Neural progenitor cell (in vitro differentiated cells): Measurements from ENCODE around the gene ZBTB46.
"Not testable (repeated sequence)": the region's sequence is repeated elsewhere in the genome, so short reads cannot be mapped to it uniquely, and the experiment has no call there.

Experiments
- EZH2 ChIP-seq: fragments of 200-600 bp; sonication (generic); IDR thresholded peaks from 2 replicates; pipeline ENCODE4 v1.6.1; 2017; ENCODE audit warnings: antibody characterized with exemption, mild to moderate bottlenecking, moderate library complexity
- EZH2phosphoT487 ChIP-seq: fragments of 200-600 bp; sonication (generic); IDR thresholded peaks from 2 replicates; pipeline ENCODE4 v1.6.1; 2017; ENCODE audit warnings: antibody characterized with exemption
- TF ChIP-seq, protein P1 (sequence below): fragments of 200-600 bp; sonication (generic); IDR thresholded peaks from 2 replicates; pipeline ENCODE4 v1.5.1; 2017; ENCODE audit warnings: antibody characterized with exemption, mild to moderate bottlenecking

DNA sequence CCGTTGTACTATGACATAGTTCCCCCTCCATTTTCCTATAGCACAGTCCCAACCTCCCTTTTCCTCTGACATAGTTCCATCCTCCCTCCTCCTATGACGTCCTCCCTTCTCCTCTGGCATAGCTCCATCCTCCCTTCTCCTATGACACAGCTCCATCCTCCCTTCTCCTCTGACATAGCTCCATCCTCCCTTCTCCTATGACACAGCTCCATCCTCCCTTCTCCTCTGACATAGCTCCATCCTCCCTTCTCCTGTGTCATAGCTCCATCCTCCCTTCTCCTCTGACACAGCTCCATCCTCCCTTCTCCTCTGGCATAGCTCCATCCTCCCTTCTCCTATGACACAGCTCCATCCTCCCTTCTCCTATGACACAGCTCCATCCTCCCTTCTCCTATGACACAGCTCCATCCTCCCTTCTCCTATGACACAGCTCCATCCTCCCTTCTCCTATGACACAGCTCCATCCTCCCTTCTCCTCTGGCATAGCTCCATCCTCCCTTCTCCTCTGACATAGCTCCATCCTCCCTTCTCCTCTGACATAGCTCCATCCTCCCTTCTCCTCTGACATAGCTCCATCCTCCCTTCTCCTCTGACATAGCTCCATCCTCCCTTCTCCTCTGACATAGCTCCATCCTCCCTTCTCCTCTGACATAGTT lies 108.0 kb downstream of the ZBTB46 start:
- TF ChIP-seq, protein P1, sequence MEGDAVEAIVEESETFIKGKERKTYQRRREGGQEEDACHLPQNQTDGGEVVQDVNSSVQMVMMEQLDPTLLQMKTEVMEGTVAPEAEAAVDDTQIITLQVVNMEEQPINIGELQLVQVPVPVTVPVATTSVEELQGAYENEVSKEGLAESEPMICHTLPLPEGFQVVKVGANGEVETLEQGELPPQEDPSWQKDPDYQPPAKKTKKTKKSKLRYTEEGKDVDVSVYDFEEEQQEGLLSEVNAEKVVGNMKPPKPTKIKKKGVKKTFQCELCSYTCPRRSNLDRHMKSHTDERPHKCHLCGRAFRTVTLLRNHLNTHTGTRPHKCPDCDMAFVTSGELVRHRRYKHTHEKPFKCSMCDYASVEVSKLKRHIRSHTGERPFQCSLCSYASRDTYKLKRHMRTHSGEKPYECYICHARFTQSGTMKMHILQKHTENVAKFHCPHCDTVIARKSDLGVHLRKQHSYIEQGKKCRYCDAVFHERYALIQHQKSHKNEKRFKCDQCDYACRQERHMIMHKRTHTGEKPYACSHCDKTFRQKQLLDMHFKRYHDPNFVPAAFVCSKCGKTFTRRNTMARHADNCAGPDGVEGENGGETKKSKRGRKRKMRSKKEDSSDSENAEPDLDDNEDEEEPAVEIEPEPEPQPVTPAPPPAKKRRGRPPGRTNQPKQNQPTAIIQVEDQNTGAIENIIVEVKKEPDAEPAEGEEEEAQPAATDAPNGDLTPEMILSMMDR, result not testable (repeated sequence)
- not testable (repeated sequence) for TF ChIP-seq EZH2, EZH2phosphoT487
